ENCODE results near the gene SERPINA4. TPM values are rescaled to one million over a fixed set of nuclear protein-coding genes. Genes with fewer than 3 reads are reported as not detected.

The SERPINA4 gene
- total and polyA plus RNA-seq, 3 experiments from 2014 or later, result not detected

DNA sequence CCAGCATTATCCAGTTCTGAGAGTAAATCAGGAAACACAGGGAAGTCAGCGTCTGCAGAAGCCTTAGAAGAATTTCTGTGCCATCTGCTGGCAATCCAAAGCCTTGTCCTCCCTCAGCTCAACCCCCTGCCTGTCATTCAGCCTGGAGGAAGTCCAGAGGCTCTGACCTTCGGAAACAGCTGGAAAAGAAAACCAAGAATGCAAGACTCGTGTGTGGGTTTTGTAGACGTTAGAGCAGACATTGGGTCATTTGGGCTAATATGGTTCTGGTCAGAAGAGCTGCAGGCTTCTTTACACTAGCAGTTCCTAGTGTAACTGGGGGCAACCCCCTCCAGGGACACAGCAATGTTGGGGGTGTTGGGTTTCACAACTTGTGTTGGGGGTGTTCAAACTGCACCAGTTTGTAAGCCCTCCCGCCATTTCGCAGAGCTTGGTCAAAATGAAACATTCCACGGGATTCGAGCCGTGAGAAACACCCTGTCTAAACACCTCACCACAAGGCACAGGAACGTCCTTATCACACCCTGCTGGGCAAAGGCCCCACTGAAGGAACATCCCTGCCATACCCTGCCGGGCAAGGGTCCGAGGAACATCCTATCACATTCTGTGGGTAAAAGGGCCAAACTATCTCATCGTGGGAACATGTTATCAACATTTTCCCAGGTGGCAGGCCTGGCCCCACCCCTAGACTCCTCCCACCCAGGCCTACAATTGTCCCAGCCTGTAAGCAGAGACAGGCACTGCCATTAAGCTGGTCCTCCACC lies 21.0 kb upstream of the SERPINA4 start:
- H3K27ac Mint-ChIP-seq, result no peak overlapping the region
- Histone ChIP-seq H3K4me3 (ENCODE audit: low read length) (no peak overlapping the region), H3K27me3 (ENCODE audit: insufficient read depth, low read length, poor library complexity, severe bottlenecking) (no peaks in the 10 kb centered on the region), H3K4me1 (ENCODE audit: insufficient read depth, low read length) (no peaks in the 10 kb centered on the region), H3K36me3 (ENCODE audit: insufficient read depth, low read length) (no peaks in the 10 kb centered on the region), H3K27ac (ENCODE audit: low read depth, low read length) (no peak overlapping the region), H3K9me3 (ENCODE audit: low read length) (no peaks in the 10 kb centered on the region)
- H3K4me1 Mint-ChIP-seq, result no peaks in the 10 kb centered on the region
- peaks cover 16 to 32% of the 10 kb centered on the region in 2 donors for H3K27me3 Mint-ChIP-seq
- ChIA-PET POLR2A (no interaction called here), CTCF (interaction anchor here (0.9 kb wide), 1 partner anchor 10 kb away, joined by 3 read pairs; no protein-coding TSS in a partner anchor)
- no peak for DNase-seq
- no peak overlapping the region for H3K4me3 Mint-ChIP-seq
- peaks cover 0 to 1% (median 0%) of the 10 kb centered on the region in 5 donors for H3K9me3 Mint-ChIP-seq
- H3K36me3 Mint-ChIP-seq, result no peaks in the 10 kb centered on the region

DNA sequence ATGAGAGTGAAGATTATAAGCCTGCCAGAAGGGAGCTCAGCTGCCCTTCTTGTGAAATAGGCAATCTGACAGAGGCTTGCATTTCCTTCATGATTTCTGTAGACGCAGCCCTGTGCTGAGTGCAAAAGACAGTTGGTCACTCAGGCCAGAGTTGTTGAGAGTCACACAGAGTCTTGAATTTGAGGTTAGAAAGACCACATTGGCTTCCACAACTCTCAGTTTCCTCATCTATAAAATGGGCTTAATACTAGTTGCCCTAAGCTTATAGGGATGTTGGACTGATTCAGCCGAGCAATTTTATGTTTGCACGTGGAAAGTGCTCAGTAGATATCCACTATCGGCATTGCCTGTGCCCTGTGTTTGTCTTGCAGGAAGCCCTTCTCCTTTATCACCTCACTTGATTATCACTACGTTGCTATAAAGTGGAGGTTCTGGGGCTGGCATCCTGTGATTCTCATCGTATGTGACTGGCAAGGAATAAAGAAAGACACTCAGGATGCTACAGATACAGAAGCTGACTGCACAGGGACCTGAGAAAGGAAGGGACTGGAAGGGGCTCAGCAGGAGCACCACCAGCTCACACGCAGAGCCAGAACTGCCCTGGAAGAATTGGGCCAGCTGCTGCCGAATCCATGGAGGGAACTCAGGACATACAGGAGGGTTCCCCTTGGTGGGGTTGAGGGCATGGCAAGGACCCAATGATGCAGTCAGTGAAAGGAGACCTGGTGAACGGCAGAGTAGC lies 19.8 kb upstream of the SERPINA4 start:
- Mint-ChIP-seq H3K4me3 (no peak overlapping the region), H3K27me3 (peaks cover 16 to 39% of the 10 kb centered on the region in 2 donors), H3K4me1 (no peaks in the 10 kb centered on the region), H3K27ac (no peak overlapping the region), H3K36me3 (no peaks in the 10 kb centered on the region), H3K9me3 (peaks cover 0 to 4% (median 0%) of the 10 kb centered on the region in 5 donors)
- H3K27ac ChIP-seq (ENCODE audit: low read depth, low read length), result no peak overlapping the region
- no peaks in the 10 kb centered on the region for H3K36me3 ChIP-seq (ENCODE audit: insufficient read depth, low read length)
- no peaks in the 10 kb centered on the region for H3K9me3 ChIP-seq (ENCODE audit: low read length)
- no peaks in the 10 kb centered on the region for H3K27me3 ChIP-seq (ENCODE audit: insufficient read depth, low read length, poor library complexity, severe bottlenecking)
- CTCF ChIA-PET, result no interaction called here
- DNase-seq, result no peak
- POLR2A ChIA-PET, result no interaction called here
- H3K4me3 ChIP-seq (ENCODE audit: low read length), result no peak overlapping the region
- H3K4me1 ChIP-seq (ENCODE audit: insufficient read depth, low read length), result no peaks in the 10 kb centered on the region

DNA sequence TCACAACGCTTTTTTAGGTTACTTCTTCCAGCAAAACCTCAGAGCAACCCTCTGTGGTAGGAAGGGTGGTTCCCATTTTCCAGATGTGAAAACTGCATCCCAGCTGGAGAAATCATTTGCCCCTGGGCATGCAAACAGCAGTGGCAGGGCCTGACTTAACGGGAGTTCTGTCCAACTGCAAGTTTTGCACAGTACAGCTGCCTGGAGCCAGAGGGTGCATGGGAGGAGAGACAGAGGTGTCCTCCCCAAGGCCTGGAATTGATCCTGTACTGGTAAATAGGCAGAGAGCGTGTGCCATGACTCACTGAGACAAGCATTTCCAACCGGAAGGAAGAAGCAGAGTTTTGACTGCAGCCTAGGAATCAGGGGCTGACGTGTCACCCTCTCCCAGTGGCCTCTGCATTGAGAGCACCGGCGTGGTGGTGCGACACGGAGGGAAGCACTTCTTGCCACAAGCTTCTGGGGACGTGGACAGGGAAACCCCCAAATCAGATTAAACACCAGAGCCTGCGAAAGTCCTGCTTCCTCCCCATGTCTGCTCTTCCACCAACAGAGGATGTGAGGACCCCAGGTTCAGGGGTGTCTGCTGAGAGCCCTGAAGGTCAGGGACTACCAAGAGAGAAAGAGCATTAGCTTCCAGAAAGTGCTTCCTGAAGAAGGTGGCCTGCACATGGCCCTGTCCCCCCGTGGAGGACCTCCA lies 19.0 kb upstream of the SERPINA4 start:
- no peaks in the 10 kb centered on the region for H3K4me1 Mint-ChIP-seq
- H3K4me3 Mint-ChIP-seq, result no peak overlapping the region
- no peaks in the 10 kb centered on the region for H3K27me3 ChIP-seq (ENCODE audit: insufficient read depth, low read length, poor library complexity, severe bottlenecking)
- DNase-seq, result no peak
- ChIA-PET POLR2A (no interaction called here), CTCF (no interaction called here)
- H3K9me3 Mint-ChIP-seq, result peaks cover 0 to 4% (median 0%) of the 10 kb centered on the region in 5 donors
- no peaks in the 10 kb centered on the region for H3K36me3 Mint-ChIP-seq
- peaks cover 16 to 37% of the 10 kb centered on the region in 2 donors for H3K27me3 Mint-ChIP-seq
- no peak overlapping the region for H3K27ac Mint-ChIP-seq
- H3K4me1 ChIP-seq (ENCODE audit: insufficient read depth, low read length), result no peaks in the 10 kb centered on the region
- no peak overlapping the region for H3K27ac ChIP-seq (ENCODE audit: low read depth, low read length)
- H3K9me3 ChIP-seq (ENCODE audit: low read length), result no peaks in the 10 kb centered on the region
- no peaks in the 10 kb centered on the region for H3K36me3 ChIP-seq (ENCODE audit: insufficient read depth, low read length)
- H3K4me3 ChIP-seq (ENCODE audit: low read length), result no peak overlapping the region

DNA sequence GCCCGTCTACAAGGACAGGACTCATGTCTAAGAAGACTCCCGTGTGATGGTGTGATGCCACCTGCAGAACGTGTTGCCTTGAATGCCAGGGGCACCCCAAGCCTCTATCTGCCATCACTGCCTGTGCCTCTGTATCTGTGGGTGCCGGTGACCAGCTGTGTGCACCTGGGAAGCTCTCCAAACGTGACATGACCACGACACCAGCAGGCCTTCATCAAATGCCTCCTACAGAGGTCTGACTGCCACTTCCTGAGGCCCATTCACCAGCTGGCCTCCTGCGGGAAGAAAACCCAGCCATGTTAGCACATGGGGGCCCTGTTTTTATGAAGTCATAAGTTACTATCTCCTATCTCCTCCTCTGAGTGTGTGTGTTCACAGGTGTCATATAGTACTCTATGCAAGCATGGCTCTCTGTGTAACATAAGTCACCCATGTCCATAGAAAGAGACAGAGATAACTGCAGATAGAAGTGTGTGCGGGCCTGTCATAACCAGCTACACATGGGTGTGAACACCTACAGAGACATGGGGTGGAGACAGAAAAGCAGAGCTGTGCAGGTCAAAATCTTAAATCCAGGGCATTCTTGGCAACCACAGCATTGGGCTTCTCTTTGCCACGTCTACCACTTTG lies 18.3 kb upstream of the SERPINA4 start:
- no peaks in the 10 kb centered on the region for H3K9me3 ChIP-seq (ENCODE audit: low read length)
- no peaks in the 10 kb centered on the region for H3K27me3 ChIP-seq (ENCODE audit: insufficient read depth, low read length, poor library complexity, severe bottlenecking)
- H3K27ac ChIP-seq (ENCODE audit: low read depth, low read length), result no peak overlapping the region
- H3K27ac Mint-ChIP-seq, result no peak overlapping the region
- H3K36me3 ChIP-seq (ENCODE audit: insufficient read depth, low read length), result no peaks in the 10 kb centered on the region
- H3K4me3 ChIP-seq (ENCODE audit: low read length), result no peak overlapping the region
- peaks cover 15 to 31% of the 10 kb centered on the region in 2 donors for H3K27me3 Mint-ChIP-seq
- ChIA-PET POLR2A (no interaction called here), CTCF (no interaction called here)
- DNase-seq, result no peak
- H3K4me1 ChIP-seq (ENCODE audit: insufficient read depth, low read length), result no peaks in the 10 kb centered on the region
- peaks cover 0 to 4% (median 0%) of the 10 kb centered on the region in 5 donors for H3K9me3 Mint-ChIP-seq
- no peaks in the 10 kb centered on the region for H3K4me1 Mint-ChIP-seq
- no peak overlapping the region for H3K4me3 Mint-ChIP-seq
- no peaks in the 10 kb centered on the region for H3K36me3 Mint-ChIP-seq

DNA sequence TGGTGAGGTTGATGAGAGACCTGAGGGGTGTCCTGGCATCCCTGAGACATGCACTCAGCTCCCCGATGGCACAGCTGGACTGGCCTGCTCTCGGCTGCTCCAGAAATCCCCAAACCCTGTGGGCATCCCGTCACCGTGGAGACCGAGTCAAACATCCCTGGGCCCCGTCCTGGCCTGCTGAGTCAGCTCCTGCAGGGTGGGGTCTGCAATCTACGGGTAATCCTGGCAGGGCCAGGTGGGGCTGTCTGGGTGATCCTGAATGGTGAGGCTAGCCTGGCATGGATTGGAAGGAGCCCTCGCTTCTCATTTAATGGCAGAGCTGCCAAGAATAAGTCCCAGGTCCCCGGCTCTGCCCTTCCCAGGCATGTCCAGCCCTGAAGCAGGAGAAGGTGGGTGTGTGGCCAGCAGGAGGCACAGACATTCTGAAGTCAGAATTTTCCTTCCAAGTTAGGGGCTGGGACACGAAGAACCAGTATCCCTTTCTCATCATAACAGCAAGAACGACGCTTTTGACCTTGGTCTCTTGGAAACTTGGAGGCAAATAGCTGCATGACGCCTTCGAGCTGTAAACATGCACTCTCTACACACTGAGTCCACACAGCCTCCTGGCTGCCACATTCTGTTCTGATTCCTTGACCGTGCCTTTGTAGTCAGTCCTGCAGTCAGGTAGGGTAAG lies 17.7 kb upstream of the SERPINA4 start:
- POLR2A ChIA-PET, result no interaction called here
- Mint-ChIP-seq H3K4me1 (no peaks in the 10 kb centered on the region), H3K27me3 (peaks cover 10 to 28% of the 10 kb centered on the region in 2 donors), H3K9me3 (peaks cover 0 to 4% (median 0%) of the 10 kb centered on the region in 5 donors), H3K36me3 (no peaks in the 10 kb centered on the region), H3K4me3 (no peak overlapping the region), H3K27ac (no peak overlapping the region)
- no peaks in the 10 kb centered on the region for H3K27me3 ChIP-seq (ENCODE audit: insufficient read depth, low read length, poor library complexity, severe bottlenecking)
- no peak for DNase-seq
- no peak overlapping the region for H3K4me3 ChIP-seq (ENCODE audit: low read length)
- no peaks in the 10 kb centered on the region for H3K4me1 ChIP-seq (ENCODE audit: insufficient read depth, low read length)
- no peaks in the 10 kb centered on the region for H3K36me3 ChIP-seq (ENCODE audit: insufficient read depth, low read length)
- no peak overlapping the region for H3K27ac ChIP-seq (ENCODE audit: low read depth, low read length)
- H3K9me3 ChIP-seq (ENCODE audit: low read length), result no peaks in the 10 kb centered on the region
- CTCF ChIA-PET, result no interaction called here

DNA sequence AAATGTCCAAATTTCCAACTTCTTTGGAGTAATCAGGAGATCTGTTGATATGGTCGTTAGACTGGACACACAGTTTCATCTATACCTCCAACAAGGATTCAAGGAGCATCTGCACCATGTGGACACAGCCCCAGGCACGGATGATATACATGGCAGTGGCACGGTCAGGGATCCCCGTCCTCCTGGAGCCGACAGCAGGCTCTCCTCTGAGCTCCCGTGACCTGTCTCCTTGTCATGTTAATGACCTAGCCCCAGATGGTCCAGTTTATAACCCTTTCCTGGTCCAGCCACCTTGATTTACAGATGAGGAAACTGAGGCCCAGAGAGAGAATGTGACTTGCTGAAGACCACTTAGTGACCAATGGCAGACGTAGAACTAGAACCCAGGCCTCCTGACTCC lies 16.5 kb upstream of the SERPINA4 start:
- ChIA-PET CTCF (interaction anchor here (1.0 kb wide), 1 partner anchor 19 kb away, joined by 4 read pairs; no protein-coding TSS in a partner anchor), POLR2A (no interaction called here)
- H3K4me3 Mint-ChIP-seq, result no peak overlapping the region
- no peak overlapping the region for H3K27ac Mint-ChIP-seq
- Histone ChIP-seq H3K27ac (ENCODE audit: low read depth, low read length) (no peak overlapping the region), H3K27me3 (ENCODE audit: insufficient read depth, low read length, poor library complexity, severe bottlenecking) (peaks cover 2% of the 10 kb centered on the region), H3K9me3 (ENCODE audit: low read length) (no peaks in the 10 kb centered on the region), H3K4me1 (ENCODE audit: insufficient read depth, low read length) (no peaks in the 10 kb centered on the region), H3K36me3 (ENCODE audit: insufficient read depth, low read length) (no peaks in the 10 kb centered on the region), H3K4me3 (ENCODE audit: low read length) (no peak overlapping the region)
- no peak for DNase-seq
- H3K36me3 Mint-ChIP-seq, result no peaks in the 10 kb centered on the region
- peaks cover 0 to 5% (median 0%) of the 10 kb centered on the region in 5 donors for H3K9me3 Mint-ChIP-seq
- H3K27me3 Mint-ChIP-seq, result peaks cover 14 to 19% of the 10 kb centered on the region in 2 donors
- no peaks in the 10 kb centered on the region for H3K4me1 Mint-ChIP-seq

DNA sequence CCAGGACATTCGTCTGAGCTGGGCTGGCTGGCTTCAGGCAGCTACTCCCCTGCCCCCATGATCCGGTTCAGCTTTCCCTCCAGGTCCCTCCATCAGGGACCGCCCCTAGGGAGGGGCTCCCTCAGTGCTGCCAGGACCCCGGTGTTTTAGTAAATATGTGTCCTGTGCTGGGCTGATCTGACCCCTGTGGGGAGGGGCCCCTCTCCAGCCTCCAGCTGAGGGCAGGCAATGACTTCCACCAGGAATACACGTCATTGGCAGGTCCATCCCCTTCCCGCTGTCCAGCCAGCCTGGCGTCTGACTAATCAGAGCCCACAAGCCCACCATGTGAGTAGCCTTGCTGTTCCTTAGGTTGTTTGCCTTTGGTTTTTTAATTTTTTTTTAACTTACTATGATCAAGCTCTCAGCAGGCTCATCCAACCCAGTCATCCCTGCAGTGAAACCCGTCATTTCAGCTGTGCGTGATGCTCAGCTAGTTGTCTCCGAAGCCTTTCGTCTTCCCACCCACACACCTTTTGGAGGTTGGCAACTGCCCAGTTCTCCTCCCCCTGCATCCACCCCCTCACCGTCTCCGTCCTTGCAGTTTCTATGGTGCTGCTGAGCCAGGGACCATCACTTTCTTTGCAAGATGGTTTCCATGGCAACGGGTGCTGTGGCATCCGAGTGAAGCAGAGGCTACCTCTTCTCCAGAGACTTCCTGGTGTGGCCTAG lies 16.0 kb upstream of the SERPINA4 start:
- Histone ChIP-seq H3K27me3 (ENCODE audit: insufficient read depth, low read length, poor library complexity, severe bottlenecking) (peaks cover 2% of the 10 kb centered on the region), H3K27ac (ENCODE audit: low read depth, low read length) (no peak overlapping the region), H3K36me3 (ENCODE audit: insufficient read depth, low read length) (no peaks in the 10 kb centered on the region), H3K9me3 (ENCODE audit: low read length) (no peaks in the 10 kb centered on the region), H3K4me1 (ENCODE audit: insufficient read depth, low read length) (no peaks in the 10 kb centered on the region), H3K4me3 (ENCODE audit: low read length) (no peak overlapping the region)
- Mint-ChIP-seq H3K9me3 (peaks cover 0 to 5% (median 0%) of the 10 kb centered on the region in 5 donors), H3K27me3 (peaks cover 17% of the 10 kb centered on the region in 2 donors), H3K27ac (no peak overlapping the region), H3K4me3 (no peak overlapping the region), H3K36me3 (no peaks in the 10 kb centered on the region), H3K4me1 (no peaks in the 10 kb centered on the region)
- POLR2A ChIA-PET, result no interaction called here
- CTCF ChIA-PET, result interaction anchor here (1.0 kb wide), 1 partner anchor 19 kb away, joined by 4 read pairs; no protein-coding TSS in a partner anchor
- no peak for DNase-seq
